Activated CD8-positive, alpha-beta T cell treated with anti-CD3 and anti-CD28 coated beads, Interleukin-2, amount 10 ng/mL, durations not matched to agents 7 days and 5 days (primary cell): ENCODE results near the gene RND3. TPM values are rescaled to one million over a fixed set of nuclear protein-coding genes. Genes with fewer than 3 reads are reported as not detected.

ENCODE experiments used
- ATAC-seq: fragments of 150-1000 bp; cut with Tn5 transposase; one replicate; pipeline ENCODE4 v1.10.0; 2021; ENCODE audit warnings: moderate library complexity
- CTCF ChIA-PET: fragments of 350-600 bp; sonication (Branson Sonifier 250); formaldehyde crosslinking; loops from one replicate; lab custom pipeline; 2021; ENCODE audit warnings: antibody characterized with exemption; lab: Charles Lee
- POLR2A ChIA-PET: fragments of 350-600 bp; sonication (Branson Sonifier 250); formaldehyde crosslinking; loops from one replicate; lab custom pipeline; 2021; ENCODE audit warnings: antibody characterized with exemption; lab: Charles Lee
- DNase-seq: peaks from one replicate; pipeline ENCODE4 v3.0.0-alpha.2; 2020
- H3K27ac Mint-ChIP-seq: one replicate; pipeline ENCODE4 v1.8.0; 2021; ENCODE audit warnings: mild to moderate bottlenecking, mixed read lengths
- H3K27me3 Mint-ChIP-seq: one replicate; pipeline ENCODE4 v1.8.0; 2021; ENCODE audit warnings: low read depth, mixed read lengths
- H3K36me3 Mint-ChIP-seq: one replicate; pipeline ENCODE4 v1.8.0; 2021; ENCODE audit warnings: low read depth, mixed read lengths
- H3K4me1 Mint-ChIP-seq: one replicate; pipeline ENCODE4 v1.8.0; 2021; ENCODE audit warnings: low read depth, mixed read lengths
- H3K4me3 Mint-ChIP-seq: one replicate; pipeline ENCODE4 v1.8.0; 2021; ENCODE audit warnings: mild to moderate bottlenecking, mixed read lengths
- H3K9me3 Mint-ChIP-seq: one replicate; pipeline ENCODE4 v1.8.0; 2022; ENCODE audit warnings: mixed read lengths; ENCODE audit not compliant: insufficient read depth
- total RNA-seq, 2 experiments: library from RNA; stranded (reverse); gene quantifications; one replicate each; pipeline ENCODE4 v1.2.3, GENCODE V29; 2021

The RND3 gene
- total RNA-seq, 2 experiments from 2014 or later, result not detected

DNA sequence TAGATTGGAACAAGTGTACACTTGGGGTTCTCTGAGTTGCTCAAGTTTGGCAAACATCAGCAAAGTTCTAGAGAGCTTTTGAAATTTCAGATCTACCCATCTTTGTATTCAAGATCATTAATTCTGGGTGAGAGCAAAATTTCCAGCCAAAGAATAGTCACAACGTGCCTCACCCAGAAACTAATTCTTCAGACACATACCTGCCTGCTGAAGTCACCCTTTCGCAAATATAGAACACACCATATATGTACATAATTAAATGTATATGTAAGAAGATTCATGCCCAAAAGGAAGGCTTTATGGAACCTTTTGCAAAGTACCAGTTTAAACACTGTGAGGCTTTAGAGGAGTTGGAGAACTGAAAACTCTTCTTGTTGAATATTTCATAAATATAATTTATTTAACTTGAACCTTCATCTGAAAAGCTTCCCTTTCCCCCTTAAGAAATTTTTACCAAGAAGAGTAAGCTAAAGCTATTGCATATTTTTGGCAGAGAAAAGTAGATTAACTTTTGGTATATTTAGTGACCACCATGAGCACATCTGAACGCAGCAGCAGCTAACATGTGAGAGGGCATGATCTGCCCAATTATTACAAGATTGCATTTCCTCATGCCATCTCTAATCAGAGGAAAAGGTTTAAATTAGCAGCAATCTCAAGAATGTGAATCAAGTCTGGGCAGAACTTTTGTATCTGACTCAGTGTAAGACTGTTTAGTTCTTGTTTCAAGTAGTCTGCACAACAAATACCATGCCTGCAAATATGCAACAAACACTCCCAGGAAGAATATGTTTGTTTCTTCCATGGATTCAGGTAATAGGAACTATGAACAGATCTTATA lies 8.2 kb downstream of the RND3 start:
- ATAC-seq (no peak), DNase-seq (no peak)
- Mint-ChIP-seq H3K4me1 (no peaks in the 10 kb centered on the region), H3K27ac (no peak overlapping the region), H3K4me3 (no peak overlapping the region), H3K9me3 (no peaks in the 10 kb centered on the region), H3K27me3 (peaks cover 10% of the 10 kb centered on the region), H3K36me3 (no peaks in the 10 kb centered on the region)
- CTCF ChIA-PET, result no interaction called here
- POLR2A ChIA-PET, result no interaction called here

- CTCF ChIA-PET, result no interaction called here
- no peak overlapping the region for H3K27ac Mint-ChIP-seq
Observed at GRCh38 chr2:150478200-150478974, 9.1 kb downstream of the RND3 start.

DNA sequence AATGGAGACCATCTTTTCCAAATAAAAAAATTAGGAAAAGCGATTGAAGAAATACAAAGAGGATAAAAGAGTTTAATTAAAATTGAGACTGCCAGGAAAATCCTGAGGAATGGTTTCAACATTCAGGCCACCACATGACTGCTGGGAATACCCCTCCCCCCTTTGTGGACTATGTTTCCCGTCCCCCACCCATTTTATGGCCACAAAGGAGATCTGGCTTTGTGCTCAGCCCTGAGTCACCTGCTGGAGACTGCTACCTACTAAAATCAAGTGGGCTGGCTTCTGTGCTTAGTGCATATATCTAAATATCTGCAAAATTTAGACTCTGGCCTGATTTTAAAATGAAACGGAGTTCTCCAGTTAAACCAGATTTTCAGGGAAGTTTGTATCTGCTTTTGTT lies 10.1 kb downstream of the RND3 start:
- Mint-ChIP-seq H3K9me3 (no peaks in the 10 kb centered on the region), H3K4me3 (no peak overlapping the region), H3K4me1 (no peaks in the 10 kb centered on the region), H3K36me3 (no peaks in the 10 kb centered on the region), H3K27me3 (no peaks in the 10 kb centered on the region), H3K27ac (no peak overlapping the region)
- ATAC-seq, result no peak
- POLR2A ChIA-PET, result no interaction called here
- DNase-seq, result no peak
- CTCF ChIA-PET, result no interaction called here

More at GRCh38 chr2:150478200-150478974, 9.1 kb downstream of the RND3 start:
- DNase-seq (no peak), ATAC-seq (no peak)
- Mint-ChIP-seq H3K9me3 (no peaks in the 10 kb centered on the region), H3K27me3 (peaks cover 5% of the 10 kb centered on the region), H3K4me3 (no peak overlapping the region), H3K36me3 (no peaks in the 10 kb centered on the region), H3K4me1 (no peaks in the 10 kb centered on the region)
- POLR2A ChIA-PET, result no interaction called here

GRCh38 chr2:150476809-150477302 lies 10.6 kb downstream of the RND3 start:
- CTCF ChIA-PET, result no interaction called here
- Mint-ChIP-seq H3K27ac (no peak overlapping the region), H3K36me3 (no peaks in the 10 kb centered on the region), H3K27me3 (no peaks in the 10 kb centered on the region), H3K4me1 (no peaks in the 10 kb centered on the region), H3K4me3 (no peak overlapping the region), H3K9me3 (no peaks in the 10 kb centered on the region)
- no peak for ATAC-seq
- DNase-seq, result no peak
- POLR2A ChIA-PET, result no interaction called here

- CTCF ChIA-PET, result no interaction called here
- Mint-ChIP-seq H3K4me1 (no peaks in the 10 kb centered on the region), H3K4me3 (no peak overlapping the region), H3K27me3 (no peaks in the 10 kb centered on the region), H3K27ac (no peak overlapping the region), H3K9me3 (no peaks in the 10 kb centered on the region), H3K36me3 (no peaks in the 10 kb centered on the region)
- DNase-seq, result no peak
- POLR2A ChIA-PET, result no interaction called here
- ATAC-seq, result no peak
Observed at GRCh38 chr2:150476286-150476685, 11.2 kb downstream of the RND3 start.

DNA sequence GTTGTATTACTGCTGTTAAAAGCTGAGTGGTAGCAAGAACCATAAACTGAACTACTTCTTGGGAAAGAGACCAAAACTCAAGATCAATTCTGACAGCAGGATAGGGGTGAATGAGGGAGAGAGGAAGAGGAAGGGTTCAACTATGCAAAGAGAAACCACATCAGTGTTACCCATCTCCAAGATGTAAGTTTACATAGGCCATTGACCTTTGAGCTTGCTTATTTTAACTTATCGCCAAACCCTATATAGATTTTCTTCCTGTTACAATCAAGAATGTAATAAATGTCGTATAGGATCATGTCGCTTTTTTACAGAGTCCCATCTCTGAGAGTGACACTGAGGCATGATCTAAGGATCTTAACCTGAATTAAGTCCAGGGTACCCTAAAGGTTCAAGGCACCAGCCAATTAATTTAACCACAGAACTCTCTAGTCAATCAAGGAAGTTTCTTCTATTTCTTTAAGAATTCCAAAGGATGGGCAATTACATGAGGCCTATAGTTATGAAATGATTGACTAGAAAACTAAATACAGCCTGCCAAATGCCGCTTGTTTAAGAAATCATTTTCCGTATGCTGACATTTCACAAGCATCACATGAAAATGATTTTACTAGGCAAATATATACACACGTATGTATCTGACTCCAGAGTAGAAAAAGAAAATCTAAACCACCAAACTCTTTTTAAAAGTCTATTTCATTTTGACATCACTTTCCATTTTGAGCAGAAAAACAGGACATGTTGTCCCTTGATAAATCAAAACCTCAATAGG lies 11.8 kb downstream of the RND3 start:
- ATAC-seq, result no peak
- Mint-ChIP-seq H3K9me3 (no peaks in the 10 kb centered on the region), H3K4me1 (no peaks in the 10 kb centered on the region)

GRCh38 chr2:150474326-150475074 lies 13.0 kb downstream of the RND3 start:
- POLR2A ChIA-PET, result no interaction called here
- Mint-ChIP-seq H3K27ac (no peak overlapping the region), H3K36me3 (no peaks in the 10 kb centered on the region), H3K27me3 (no peaks in the 10 kb centered on the region), H3K4me1 (no peaks in the 10 kb centered on the region), H3K9me3 (no peaks in the 10 kb centered on the region), H3K4me3 (no peak overlapping the region)
- no peak for ATAC-seq
- CTCF ChIA-PET, result no interaction called here
- no peak for DNase-seq

More for the DNA sequence above, 11.8 kb downstream of the RND3 start:
- ChIA-PET CTCF (no interaction called here), POLR2A (no interaction called here)
- no peak for DNase-seq
- Mint-ChIP-seq H3K4me3 (no peak overlapping the region), H3K27me3 (no peaks in the 10 kb centered on the region), H3K27ac (no peak overlapping the region), H3K36me3 (no peaks in the 10 kb centered on the region)

GRCh38 chr2:150473767-150474166 lies 13.7 kb downstream of the RND3 start:
- ChIA-PET POLR2A (no interaction called here), CTCF (no interaction called here)
- H3K4me1 Mint-ChIP-seq, result no peaks in the 10 kb centered on the region
- no peaks in the 10 kb centered on the region for H3K27me3 Mint-ChIP-seq
- no peaks in the 10 kb centered on the region for H3K36me3 Mint-ChIP-seq
- no peaks in the 10 kb centered on the region for H3K9me3 Mint-ChIP-seq
- no peak overlapping the region for H3K4me3 Mint-ChIP-seq
- H3K27ac Mint-ChIP-seq, result no peak overlapping the region
- ATAC-seq (no peak), DNase-seq (no peak)

DNA sequence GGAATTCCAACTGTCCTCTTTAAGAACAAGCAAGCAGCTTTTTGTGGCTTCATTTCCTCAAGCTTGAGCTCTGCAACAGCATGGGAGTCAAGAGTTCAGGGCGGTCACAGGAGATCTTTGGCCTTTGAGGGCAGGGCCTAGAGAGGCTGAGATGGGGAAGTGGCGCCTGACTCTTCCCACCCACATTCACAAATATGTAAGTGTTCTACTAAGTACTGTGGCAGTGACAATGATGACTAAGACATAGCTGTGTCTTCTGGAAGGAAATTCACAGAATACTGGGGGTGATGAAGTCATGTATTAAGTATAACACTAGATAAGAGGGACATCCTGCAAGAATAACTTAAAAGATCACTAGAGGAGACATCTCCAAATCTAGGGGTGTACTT lies 15.0 kb downstream of the RND3 start:
- ATAC-seq (no peak), DNase-seq (no peak)
- no peaks in the 10 kb centered on the region for H3K4me1 Mint-ChIP-seq
- H3K27me3 Mint-ChIP-seq, result no peaks in the 10 kb centered on the region
- no peak overlapping the region for H3K27ac Mint-ChIP-seq
- POLR2A ChIA-PET, result no interaction called here
- H3K4me3 Mint-ChIP-seq, result no peak overlapping the region
- H3K36me3 Mint-ChIP-seq, result no peaks in the 10 kb centered on the region
- no peaks in the 10 kb centered on the region for H3K9me3 Mint-ChIP-seq
- CTCF ChIA-PET, result no interaction called here

GRCh38 chr2:150471813-150472510 lies 15.5 kb downstream of the RND3 start:
- ChIA-PET POLR2A (no interaction called here), CTCF (no interaction called here)
- Mint-ChIP-seq H3K36me3 (no peaks in the 10 kb centered on the region), H3K27ac (no peak overlapping the region), H3K4me1 (no peaks in the 10 kb centered on the region), H3K27me3 (no peaks in the 10 kb centered on the region), H3K4me3 (no peak overlapping the region), H3K9me3 (no peaks in the 10 kb centered on the region)
- DNase-seq, result no peak
- no peak for ATAC-seq

DNA sequence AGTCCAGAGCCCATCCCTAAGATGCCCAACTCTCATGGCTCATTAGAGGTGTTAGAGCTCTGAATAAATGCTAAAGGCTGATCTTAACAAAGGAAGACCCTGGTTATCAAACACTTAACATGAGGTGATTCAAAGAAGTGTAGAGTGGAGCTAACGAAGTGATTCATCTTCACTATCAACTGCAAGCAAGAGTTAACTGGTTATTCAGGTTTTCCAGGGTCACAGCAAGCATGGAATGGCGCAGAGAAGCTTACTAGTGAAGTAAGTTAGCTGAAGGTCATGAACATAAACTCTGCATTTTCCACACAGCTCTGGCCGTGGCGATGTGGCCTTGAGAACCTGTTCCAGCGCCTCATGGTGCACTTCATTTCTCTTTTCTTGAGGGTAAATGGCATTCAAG lies 17.0 kb downstream of the RND3 start:
- H3K27ac Mint-ChIP-seq, result no peak overlapping the region
- POLR2A ChIA-PET, result no interaction called here
- DNase-seq (no peak), ATAC-seq (no peak)
- CTCF ChIA-PET, result interaction anchor here (0.6 kb wide), 1 partner anchor 438 kb away, joined by 4 read pairs; no protein-coding TSS in a partner anchor
- peaks cover 1% of the 10 kb centered on the region for H3K27me3 Mint-ChIP-seq
- no peak overlapping the region for H3K4me3 Mint-ChIP-seq
- no peaks in the 10 kb centered on the region for H3K36me3 Mint-ChIP-seq
- no peaks in the 10 kb centered on the region for H3K9me3 Mint-ChIP-seq
- H3K4me1 Mint-ChIP-seq, result no peaks in the 10 kb centered on the region
